OCI-LY3 (cell line): Measurements from ENCODE around the gene WDFY1.

Experiments
- EZH2phosphoT487 ChIP-seq: fragments of 200-600 bp; shearing (Covaris generic); IDR thresholded peaks from 2 replicates; pipeline ENCODE4 v1.6.1; 2018; ENCODE audit warnings: antibody characterized with exemption, mixed run types, low read depth
- TF ChIP-seq, protein P1 (sequence below): fragments of 200-600, 300-600 bp; sonication (generic); IDR thresholded peaks from 2 replicates; pipeline ENCODE4 v1.5.1; 2014; ENCODE audit warnings: antibody characterized with exemption, low read length, low read depth

DNA sequence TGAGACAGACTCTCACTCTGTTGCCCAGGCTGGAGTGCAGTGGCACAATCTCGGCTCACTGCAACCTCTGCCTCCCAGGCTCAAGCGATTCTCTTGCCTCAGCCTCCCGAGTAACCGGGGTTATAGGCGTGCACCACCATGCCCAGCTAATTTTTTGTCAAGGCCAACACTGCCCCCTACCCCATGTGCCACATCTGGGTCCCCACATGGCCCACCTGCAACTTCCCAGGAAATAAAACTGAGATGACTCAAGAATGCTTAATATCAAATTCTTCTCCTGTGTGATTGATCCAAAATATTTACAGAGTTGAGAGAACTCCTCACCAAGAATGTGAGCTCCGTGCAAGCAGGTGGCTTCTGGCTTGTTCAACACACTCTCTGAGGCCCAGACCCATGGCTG is 116.8 kb downstream of the WDFY1 start:
- TF ChIP-seq, protein P1, sequence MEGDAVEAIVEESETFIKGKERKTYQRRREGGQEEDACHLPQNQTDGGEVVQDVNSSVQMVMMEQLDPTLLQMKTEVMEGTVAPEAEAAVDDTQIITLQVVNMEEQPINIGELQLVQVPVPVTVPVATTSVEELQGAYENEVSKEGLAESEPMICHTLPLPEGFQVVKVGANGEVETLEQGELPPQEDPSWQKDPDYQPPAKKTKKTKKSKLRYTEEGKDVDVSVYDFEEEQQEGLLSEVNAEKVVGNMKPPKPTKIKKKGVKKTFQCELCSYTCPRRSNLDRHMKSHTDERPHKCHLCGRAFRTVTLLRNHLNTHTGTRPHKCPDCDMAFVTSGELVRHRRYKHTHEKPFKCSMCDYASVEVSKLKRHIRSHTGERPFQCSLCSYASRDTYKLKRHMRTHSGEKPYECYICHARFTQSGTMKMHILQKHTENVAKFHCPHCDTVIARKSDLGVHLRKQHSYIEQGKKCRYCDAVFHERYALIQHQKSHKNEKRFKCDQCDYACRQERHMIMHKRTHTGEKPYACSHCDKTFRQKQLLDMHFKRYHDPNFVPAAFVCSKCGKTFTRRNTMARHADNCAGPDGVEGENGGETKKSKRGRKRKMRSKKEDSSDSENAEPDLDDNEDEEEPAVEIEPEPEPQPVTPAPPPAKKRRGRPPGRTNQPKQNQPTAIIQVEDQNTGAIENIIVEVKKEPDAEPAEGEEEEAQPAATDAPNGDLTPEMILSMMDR: peak; percentile 8; the same call in 1 of the 2 replicates
- no peak for TF ChIP-seq EZH2phosphoT487
